Measurements from ENCODE around the gene NHP2.

DNA sequence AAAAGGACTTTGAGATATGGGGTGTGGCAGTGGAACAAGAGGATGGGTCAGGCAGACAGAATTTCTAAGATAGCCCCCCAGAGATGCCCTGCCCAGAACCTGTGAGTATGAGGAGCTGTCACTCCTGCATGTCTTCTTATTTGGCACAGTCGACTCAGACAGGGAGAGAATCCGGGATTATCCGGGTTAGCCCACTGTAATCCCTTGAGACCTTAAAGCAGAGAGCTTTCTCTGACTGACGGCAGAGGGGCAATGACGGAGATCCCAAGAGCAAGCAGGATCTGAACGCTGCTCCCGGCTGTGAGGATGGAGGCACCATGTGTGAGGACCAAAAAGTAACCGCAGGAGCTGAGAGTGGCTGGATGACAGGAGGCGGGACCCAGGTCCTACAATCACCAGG lies 8.8 kb upstream of the NHP2 start:
- no peak for TF ChIP-seq POLR2A (IDR thresholded peaks at IDR 0.05)
- TF ChIP-seq, protein P1, sequence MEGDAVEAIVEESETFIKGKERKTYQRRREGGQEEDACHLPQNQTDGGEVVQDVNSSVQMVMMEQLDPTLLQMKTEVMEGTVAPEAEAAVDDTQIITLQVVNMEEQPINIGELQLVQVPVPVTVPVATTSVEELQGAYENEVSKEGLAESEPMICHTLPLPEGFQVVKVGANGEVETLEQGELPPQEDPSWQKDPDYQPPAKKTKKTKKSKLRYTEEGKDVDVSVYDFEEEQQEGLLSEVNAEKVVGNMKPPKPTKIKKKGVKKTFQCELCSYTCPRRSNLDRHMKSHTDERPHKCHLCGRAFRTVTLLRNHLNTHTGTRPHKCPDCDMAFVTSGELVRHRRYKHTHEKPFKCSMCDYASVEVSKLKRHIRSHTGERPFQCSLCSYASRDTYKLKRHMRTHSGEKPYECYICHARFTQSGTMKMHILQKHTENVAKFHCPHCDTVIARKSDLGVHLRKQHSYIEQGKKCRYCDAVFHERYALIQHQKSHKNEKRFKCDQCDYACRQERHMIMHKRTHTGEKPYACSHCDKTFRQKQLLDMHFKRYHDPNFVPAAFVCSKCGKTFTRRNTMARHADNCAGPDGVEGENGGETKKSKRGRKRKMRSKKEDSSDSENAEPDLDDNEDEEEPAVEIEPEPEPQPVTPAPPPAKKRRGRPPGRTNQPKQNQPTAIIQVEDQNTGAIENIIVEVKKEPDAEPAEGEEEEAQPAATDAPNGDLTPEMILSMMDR (IDR thresholded peaks at IDR 0.05): no peak
- TF ChIP-seq POLR2AphosphoS5 (IDR thresholded peaks at IDR 0.05): no peak
